ENCODE results near the gene C1QL4.
"Not testable (repeated sequence)": the region's sequence is repeated elsewhere in the genome, so short reads cannot be mapped to it uniquely, and the experiment has no call there.

C1QL4 gene

GRCh38 chr12:49347311-49348193 is 10.6 kb upstream of the C1QL4 start:
- DNase-seq = peak; percentile 95

GRCh38 chr12:49346659-49347310 is 9.8 kb upstream of the C1QL4 start, which contains the start of gene DNAJC22:
TSS of gene DNAJC22 (plus strand) at chr12:49346888. CDS start at chr12:49348873, 1,985 bp downstream.
- peak; percentile 98 for DNase-seq

- DNase-seq = peak; percentile 87
Observed at GRCh38 chr12:49345825-49346658, 9.1 kb upstream of the C1QL4 start.

- DNase-seq = peak; percentile 88
Observed at GRCh38 chr12:49345051-49345824, 8.2 kb upstream of the C1QL4 start.

- DNase-seq = no peak
Observed at GRCh38 chr12:49344486-49345050, 7.6 kb upstream of the C1QL4 start.

GRCh38 chr12:49342914-49343731 is 6.1 kb upstream of the C1QL4 start:
- DNase-seq = peak; percentile 84

GRCh38 chr12:49342066-49342913 is 5.3 kb upstream of the C1QL4 start:
- DNase-seq = peak; percentile 98

- no peak for DNase-seq
Observed at GRCh38 chr12:49341777-49342065, 4.7 kb upstream of the C1QL4 start.

GRCh38 chr12:49340971-49341776 is 4.2 kb upstream of the C1QL4 start:
- no peak for DNase-seq

GRCh38 chr12:49340095-49340870 is 3.3 kb upstream of the C1QL4 start:
- no peak for DNase-seq

- peak; percentile 53 for DNase-seq
Observed at GRCh38 chr12:49339464-49339861, 2.5 kb upstream of the C1QL4 start.

- no peak for DNase-seq
Observed at GRCh38 chr12:49338830-49339463, 2.0 kb upstream of the C1QL4 start.

- DNase-seq = no peak
Observed at GRCh38 chr12:49335955-49336644, 888 bp downstream of the C1QL4 start.

GRCh38 chr12:49335118-49335954 is 1.7 kb downstream of the C1QL4 start:
- no peak for DNase-seq

GRCh38 chr12:49334681-49335080 is 2.3 kb downstream of the C1QL4 start:
- DNase-seq = no peak

GRCh38 chr12:49334226-49334625 is 2.8 kb downstream of the C1QL4 start:
- no peak for DNase-seq

GRCh38 chr12:49333778-49334177 is 3.2 kb downstream of the C1QL4 start:
- not testable (repeated sequence) for DNase-seq

Data from NCI-H69 (cell line).